Upper lobe of left lung (tissue), 6 donors: ENCODE data around the gene SFT2D3. TPM values are rescaled to one million over a fixed set of nuclear protein-coding genes. Genes with fewer than 3 reads are reported as not detected.
A peak's percentile ranks its signal among the peaks of the same experiment; 100 is the strongest.

Experiments used
- ATAC-seq, 2 donors: fragments of 200-7000 bp; cut with Tn5 transposase; one replicate each; pipeline ENCODE4 v1.9.1; 2022; ENCODE audit warnings: mild to moderate bottlenecking in 2 of 2, moderate library complexity in 2 of 2; ENCODE audit not compliant: low FRiP score in 2 of 2
- DNase-seq, 2 donors: peaks; one replicate each; pipeline ENCODE4 v3.0.0-alpha.2; 2019 to 2020
- H3K27ac ChIP-seq, 4 donors: fragments of 200-600 bp; sonication (generic); one replicate each; pipeline ENCODE4 v1.5.1; 2016 to 2019
- H3K27me3 ChIP-seq, 4 donors: fragments of 200-600 bp; sonication (generic); one replicate each; pipeline ENCODE4 v1.5.1; 2017 to 2019
- H3K36me3 ChIP-seq, 4 donors: fragments of 200-600 bp; sonication (generic); one replicate each; pipeline ENCODE4 v1.5.1; 2016 to 2019
- H3K4me1 ChIP-seq, 4 donors: fragments of 200-600 bp; sonication (generic); one replicate each; pipeline ENCODE4 v1.5.1; 2018 to 2019
- H3K4me3 ChIP-seq, 4 donors: fragments of 200-600 bp; sonication (generic); one replicate each; pipeline ENCODE4 v1.5.1; 2017 to 2019; ENCODE audit warnings: mild to moderate bottlenecking in 2 of 4, moderate library complexity in 1 of 4
- H3K9me3 ChIP-seq, 4 donors: fragments of 200-600 bp; sonication (generic); one replicate each; pipeline ENCODE4 v1.5.1; 2018 to 2019
- CTCF ChIP-seq, 6 experiments: fragments of 450-650 bp in 4 of 6; fragments of 200-600 bp in 2 of 6; sonication (generic) in 2 of 6; IDR thresholded peaks; one replicate each; pipeline ENCODE4 v1.5.1; 2016 to 2019; ENCODE audit warnings: antibody characterized with exemption in 6 of 6
- EP300 ChIP-seq, 4 donors: sonication (generic); formaldehyde crosslinking; IDR thresholded peaks; one replicate each; pipeline ENCODE4 v1.5.1; 2017; ENCODE audit warnings: antibody characterized with exemption in 4 of 4, control low read depth in 2 of 4
- POLR2A ChIP-seq, 4 donors: fragments of 450-650 bp; IDR thresholded peaks; one replicate each; pipeline ENCODE4 v1.5.1; 2016 to 2017; ENCODE audit warnings: antibody characterized with exemption in 4 of 4, mild to moderate bottlenecking in 2 of 4
- POLR2AphosphoS5 ChIP-seq, 2 donors: sonication (generic); formaldehyde crosslinking; IDR thresholded peaks; one replicate each; pipeline ENCODE4 v1.5.1; 2017; ENCODE audit warnings: antibody characterized with exemption in 2 of 2
- WGBS, 2 donors: methylation state at CpG; one replicate each; pipeline ENCODE4 v1.1.5; 2017 to 2018; 5-methylcytosine and 5-hydroxymethylcytosine counted together
- total RNA-seq, 6 donors: library from RNA; depleted of rRNA in 4 of 6; stranded (reverse); fragments of >200 nt in 4 of 6; gene quantifications; one replicate each; pipeline versions ENCODE4 v1.1.0 to v1.2.1, GENCODE V29; 2016 to 2021
- donor health status: DM: no; HTN: no; CAD: no; lungs with moderate emphysema.
- donor health status: DM: no; HTN: yes; CAD: no; lungs with severe emphysema.

The SFT2D3 gene
- total RNA-seq, 6 donors from 2014 or later: 6.4 to 13.1 (median 9.1) TPM

GRCh38 chr2:127698553-127699355, 2.5 kb upstream of the SFT2D3 start:
- Histone ChIP-seq H3K27ac (no peak overlapping the region), H3K4me1 (peaks cover 27 to 35% (median 31%) of the 10 kb centered on the region in 4 donors), H3K4me3 (no peak overlapping the region), H3K9me3 (no peaks in the 10 kb centered on the region), H3K36me3 (no peaks in the 10 kb centered on the region), H3K27me3 (no peaks in the 10 kb centered on the region)
- TF ChIP-seq POLR2A (IDR thresholded peaks at IDR 0.05) (no peak), CTCF (IDR thresholded peaks at IDR 0.05) (no peak), EP300 (IDR thresholded peaks at IDR 0.05) (no peak), POLR2AphosphoS5 (IDR thresholded peaks at IDR 0.05) (no peak)
- ATAC-seq (no peak), DNase-seq (no peak)
- 95% methylated on average over 27 of the region's 27 CpGs for WGBS, 2 donors

GRCh38 chr2:127700527-127701192, 637 bp upstream of the SFT2D3 start:
- TF ChIP-seq POLR2A (IDR thresholded peaks at IDR 0.05): no peak
- TF ChIP-seq POLR2AphosphoS5 (IDR thresholded peaks at IDR 0.05): peak in 1 of 2 donors; percentile 56
- peak in 2 of 4 donors; percentile 48 to 59 for TF ChIP-seq EP300 (IDR thresholded peaks at IDR 0.05)
- TF ChIP-seq CTCF (IDR thresholded peaks at IDR 0.05): no peak
- Histone ChIP-seq H3K9me3 (no peaks in the 10 kb centered on the region), H3K27me3 (no peaks in the 10 kb centered on the region), H3K4me1 (peaks cover 38 to 49% (median 41%) of the 10 kb centered on the region in 4 donors), H3K36me3 (peaks cover 0 to 3% (median 0%) of the 10 kb centered on the region in 4 donors), H3K27ac (peak overlapping the region; percentile 92 to 99 (median 98)), H3K4me3 (peak overlapping the region; percentile 25 to 92 (median 82))
- DNase-seq (peak in 1 of 2 donors; percentile 84), ATAC-seq (peak; percentile 39 to 66)
- 45 to 63% methylated on average over 17 of the region's 17 CpGs for WGBS, 2 donors

GRCh38 chr2:127701651-127702394, 526 bp downstream of the SFT2D3 start:
- WGBS, 2 donors: 0 to 1% methylated on average over 7 to 42 of the region's 108 CpGs
- Histone ChIP-seq H3K4me3 (peak overlapping the region; percentile 39 to 92 (median 82)), H3K27ac (peak overlapping the region; percentile 92 to 99 (median 98)), H3K9me3 (no peaks in the 10 kb centered on the region), H3K36me3 (peaks cover 0 to 14% (median 0%) of the 10 kb centered on the region in 4 donors), H3K27me3 (no peaks in the 10 kb centered on the region), H3K4me1 (peaks cover 37 to 53% (median 46%) of the 10 kb centered on the region in 4 donors)
- TF ChIP-seq EP300 (IDR thresholded peaks at IDR 0.05) (no peak), POLR2AphosphoS5 (IDR thresholded peaks at IDR 0.05) (peak; percentile 36 to 37), POLR2A (IDR thresholded peaks at IDR 0.05) (peak in 2 of 4 donors; percentile 32 to 43), CTCF (IDR thresholded peaks at IDR 0.05) (peak; percentile 28 to 90 (median 62))
- ATAC-seq (peak; percentile 82 to 83), DNase-seq (peak; percentile 84 to 95)

GRCh38 chr2:127702395-127703009, 1.2 kb downstream of the SFT2D3 start:
- Histone ChIP-seq H3K27ac (peak overlapping the region; percentile 92 to 99 (median 98)), H3K4me1 (peaks cover 37 to 53% (median 46%) of the 10 kb centered on the region in 4 donors), H3K4me3 (peak overlapping the region; percentile 21 to 92 (median 82)), H3K9me3 (no peaks in the 10 kb centered on the region), H3K27me3 (no peaks in the 10 kb centered on the region), H3K36me3 (peaks cover 0 to 19% (median 1%) of the 10 kb centered on the region in 4 donors)
- WGBS, 2 donors: 40 to 46% methylated on average over 19 of the region's 19 CpGs
- ATAC-seq (no peak), DNase-seq (no peak)
- no peak for TF ChIP-seq POLR2A (IDR thresholded peaks at IDR 0.05)
